Uterus (tissue), 2 donors: ENCODE measurements around the gene PSMG4.

Source experiments
- POLR2A ChIP-seq, 2 donors: fragments of 450-650 bp; IDR thresholded peaks; one replicate each; pipeline ENCODE4 v1.6.1; 2016; ENCODE audit warnings: antibody characterized with exemption in 2 of 2, mild to moderate bottlenecking in 1 of 2, moderate library complexity in 1 of 2
- TF ChIP-seq, protein P1 (sequence below), 4 experiments: fragments of 200-600 bp in 2 of 4; fragments of 450-650 bp in 2 of 4; sonication (generic) in 2 of 4; IDR thresholded peaks; one replicate each; pipeline ENCODE4 v1.5.1; 2016 to 2019; ENCODE audit warnings: antibody characterized with exemption in 4 of 4, mild to moderate bottlenecking in 2 of 4, moderate library complexity in 1 of 4

DNA sequence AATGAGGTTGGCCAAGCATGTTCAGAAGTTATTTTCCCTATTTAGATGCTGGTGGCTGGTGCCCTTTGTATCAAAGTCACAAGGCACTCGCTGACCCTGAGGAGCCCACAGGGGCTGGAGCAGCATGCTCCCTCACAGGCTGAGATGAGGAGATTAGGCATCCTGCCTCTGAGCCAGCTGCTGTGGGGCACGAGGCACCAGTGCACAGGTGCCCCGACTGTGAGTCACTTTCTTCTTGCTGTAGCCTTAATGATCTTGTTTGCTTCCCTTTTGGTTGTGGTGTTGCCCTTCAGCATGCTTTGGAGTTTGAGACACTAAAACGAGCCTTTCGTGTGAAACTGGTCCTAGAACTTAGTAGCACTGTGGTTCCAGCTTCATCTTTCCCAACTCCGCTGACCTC is 4.3 kb downstream of the PSMG4 start:
- TF ChIP-seq, protein P1, sequence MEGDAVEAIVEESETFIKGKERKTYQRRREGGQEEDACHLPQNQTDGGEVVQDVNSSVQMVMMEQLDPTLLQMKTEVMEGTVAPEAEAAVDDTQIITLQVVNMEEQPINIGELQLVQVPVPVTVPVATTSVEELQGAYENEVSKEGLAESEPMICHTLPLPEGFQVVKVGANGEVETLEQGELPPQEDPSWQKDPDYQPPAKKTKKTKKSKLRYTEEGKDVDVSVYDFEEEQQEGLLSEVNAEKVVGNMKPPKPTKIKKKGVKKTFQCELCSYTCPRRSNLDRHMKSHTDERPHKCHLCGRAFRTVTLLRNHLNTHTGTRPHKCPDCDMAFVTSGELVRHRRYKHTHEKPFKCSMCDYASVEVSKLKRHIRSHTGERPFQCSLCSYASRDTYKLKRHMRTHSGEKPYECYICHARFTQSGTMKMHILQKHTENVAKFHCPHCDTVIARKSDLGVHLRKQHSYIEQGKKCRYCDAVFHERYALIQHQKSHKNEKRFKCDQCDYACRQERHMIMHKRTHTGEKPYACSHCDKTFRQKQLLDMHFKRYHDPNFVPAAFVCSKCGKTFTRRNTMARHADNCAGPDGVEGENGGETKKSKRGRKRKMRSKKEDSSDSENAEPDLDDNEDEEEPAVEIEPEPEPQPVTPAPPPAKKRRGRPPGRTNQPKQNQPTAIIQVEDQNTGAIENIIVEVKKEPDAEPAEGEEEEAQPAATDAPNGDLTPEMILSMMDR (IDR thresholded peaks at IDR 0.05): no peak
- TF ChIP-seq POLR2A (IDR thresholded peaks at IDR 0.05): no peak
